Measurements from ENCODE around the gene LILRA1. TPM values are rescaled to one million over a fixed set of nuclear protein-coding genes. Genes with fewer than 3 reads are reported as not detected.

LILRA1 gene
- total and polyA plus RNA-seq, 12 donors, result 0.19 to 2.8 (median 0.40) TPM

GRCh38 chr19:54606891-54607784 is 13.7 kb downstream of the LILRA1 start:
- WGBS, 2 donors, result 71 to 73% methylated on average over 16 of the region's 16 CpGs
- peaks cover 0 to 46% (median 10%) of the 10 kb centered on the region in 11 donors for H3K9me3 ChIP-seq
- H3K27ac ChIP-seq, result peak overlapping the region in 1 of 10 donors; percentile 71
- no peaks in the 10 kb centered on the region for H3K36me3 ChIP-seq
- TF ChIP-seq CTCF (IDR thresholded peaks at IDR 0.05), result no peak
- H3K27me3 ChIP-seq, result peaks cover 0 to 8% (median 3%) of the 10 kb centered on the region in 7 donors
- DNase-seq (no peak), ATAC-seq (peak in 4 of 8 donors; percentile 12 to 70 (median 52))
- H3K4me1 ChIP-seq, result peaks cover 0 to 31% (median 0%) of the 10 kb centered on the region in 9 donors
- intact Hi-C loops (cut with DNase I), result no loop called here
- no peak overlapping the region for H3K4me3 ChIP-seq

DNA sequence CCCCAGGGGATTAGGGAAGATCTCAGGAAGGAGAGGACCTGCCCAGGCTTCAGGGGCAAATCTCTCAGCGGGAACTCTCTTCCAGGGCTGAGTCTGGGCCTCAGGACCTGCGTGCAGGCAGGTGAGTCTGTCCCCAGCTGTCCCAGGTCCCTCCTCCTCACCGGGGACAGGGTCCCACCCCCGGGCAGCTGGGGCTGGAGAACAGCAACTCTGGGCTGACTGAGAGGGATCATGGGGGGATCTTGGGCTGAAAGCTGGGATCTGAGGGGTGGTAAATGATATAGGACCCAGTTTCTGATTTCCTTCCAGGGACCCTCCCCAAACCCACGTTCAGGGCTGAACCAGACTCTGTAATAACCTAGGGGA is 14.3 kb downstream of the LILRA1 start:
- Histone ChIP-seq H3K27me3 (peaks cover 0 to 8% (median 3%) of the 10 kb centered on the region in 7 donors), H3K4me3 (no peak overlapping the region), H3K9me3 (peaks cover 0 to 46% (median 10%) of the 10 kb centered on the region in 11 donors), H3K27ac (peak overlapping the region in 1 of 10 donors; percentile 70), H3K4me1 (peaks cover 0 to 35% (median 0%) of the 10 kb centered on the region in 9 donors), H3K36me3 (no peaks in the 10 kb centered on the region)
- no peak for TF ChIP-seq CTCF (IDR thresholded peaks at IDR 0.05)
- DNase-seq (no peak), ATAC-seq (no peak)
- 65 to 75% methylated on average over 5 of the region's 5 CpGs for WGBS, 2 donors
- intact Hi-C loops (cut with DNase I), result no loop called here

DNA sequence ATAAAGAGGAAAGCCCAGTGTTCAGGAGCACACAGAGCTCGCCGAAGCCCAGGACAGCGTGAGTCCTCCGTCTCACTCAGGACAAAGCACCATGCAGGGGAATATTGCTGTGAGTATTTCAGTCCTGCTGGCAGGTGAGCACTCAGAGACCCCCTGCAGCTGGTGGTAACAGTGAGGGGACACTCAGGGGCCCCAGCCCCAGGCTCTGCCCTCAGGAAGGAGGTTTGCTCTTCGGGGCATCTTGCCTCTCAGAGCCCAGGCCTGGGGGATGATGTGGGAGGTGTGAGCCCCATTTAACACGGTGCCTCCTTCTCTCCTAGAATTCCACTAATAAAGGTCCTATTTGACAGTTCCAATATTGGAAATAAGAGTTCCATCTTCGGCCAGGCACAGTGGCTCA is 14.8 kb downstream of the LILRA1 start:
- H3K9me3 ChIP-seq, result peaks cover 0 to 46% (median 10%) of the 10 kb centered on the region in 11 donors
- WGBS, 2 donors, result 72 to 79% methylated on average over 7 of the region's 7 CpGs
- no peak for DNase-seq
- H3K4me1 ChIP-seq, result peaks cover 0 to 35% (median 0%) of the 10 kb centered on the region in 9 donors
- intact Hi-C loops (cut with DNase I), result no loop called here
- ATAC-seq, result no peak
- H3K36me3 ChIP-seq, result no peaks in the 10 kb centered on the region
- no peak for TF ChIP-seq CTCF (IDR thresholded peaks at IDR 0.05)
- peak overlapping the region in 1 of 10 donors; percentile 70 for H3K27ac ChIP-seq
- peaks cover 0 to 8% (median 3%) of the 10 kb centered on the region in 7 donors for H3K27me3 ChIP-seq
- no peak overlapping the region for H3K4me3 ChIP-seq

GRCh38 chr19:54608792-54609191 is 15.4 kb downstream of the LILRA1 start:
- ATAC-seq (peak in 1 of 8 donors; percentile 39), DNase-seq (no peak)
- peaks cover 0 to 35% (median 0%) of the 10 kb centered on the region in 9 donors for H3K4me1 ChIP-seq
- H3K27me3 ChIP-seq, result peaks cover 0 to 8% (median 3%) of the 10 kb centered on the region in 7 donors
- intact Hi-C loops (cut with DNase I), result no loop called here
- TF ChIP-seq CTCF (IDR thresholded peaks at IDR 0.05), result no peak
- WGBS, 2 donors, result 82 to 84% methylated on average over 15 of the region's 15 CpGs
- H3K4me3 ChIP-seq, result no peak overlapping the region
- peaks cover 0 to 46% (median 10%) of the 10 kb centered on the region in 11 donors for H3K9me3 ChIP-seq
- H3K36me3 ChIP-seq, result no peaks in the 10 kb centered on the region
- no peak overlapping the region for H3K27ac ChIP-seq
